AG20443 (cell line): Measurements from ENCODE around the gene LRBA.
"Not testable (repeated sequence)": the region's sequence is repeated elsewhere in the genome, so short reads cannot be mapped to it uniquely, and the experiment has no call there.

ENCODE experiments used
- DNase-seq: peaks from one replicate; pipeline ENCODE4 v3.0.0; 2012; ENCODE audit warnings: low spot score, mixed read lengths

LRBA gene

DNA sequence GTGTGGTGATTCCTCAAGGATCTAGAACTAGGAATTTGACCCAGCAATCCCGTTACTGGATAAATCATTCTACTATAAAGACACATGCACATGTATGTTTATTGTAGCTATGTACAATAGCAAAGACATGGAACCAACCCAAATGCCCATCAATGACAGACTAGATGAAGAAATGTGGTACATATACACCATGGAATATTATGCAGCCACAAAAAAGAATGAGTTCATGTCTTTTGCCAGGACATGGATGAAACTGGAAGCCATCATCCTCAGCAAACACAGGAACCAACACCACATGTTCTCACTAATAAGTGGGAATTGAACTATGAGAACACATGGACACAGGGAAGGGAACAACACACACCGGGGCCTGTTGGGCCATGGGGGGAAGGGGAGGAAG is 450.1 kb downstream of the LRBA start:
- DNase-seq = not testable (repeated sequence)

DNA sequence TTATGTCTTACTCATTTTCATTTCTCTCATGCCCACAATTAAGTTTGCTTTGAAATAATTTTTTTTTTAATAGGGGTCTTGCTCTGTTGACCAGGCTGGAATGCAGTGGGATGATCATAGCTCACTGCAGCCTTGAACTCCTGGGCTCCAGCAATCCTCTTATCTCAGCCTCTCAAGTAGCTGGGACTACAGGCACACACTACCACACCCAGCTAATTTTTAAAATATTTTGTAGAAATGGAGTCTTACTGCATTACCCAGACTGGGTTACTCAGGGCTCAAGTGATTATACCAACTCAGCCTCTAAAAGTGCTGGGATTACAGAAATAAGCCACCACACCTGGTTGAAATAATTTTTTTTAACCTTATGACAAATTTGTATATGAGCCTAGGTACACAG is 452.3 kb downstream of the LRBA start:
- DNase-seq = no peak

DNA sequence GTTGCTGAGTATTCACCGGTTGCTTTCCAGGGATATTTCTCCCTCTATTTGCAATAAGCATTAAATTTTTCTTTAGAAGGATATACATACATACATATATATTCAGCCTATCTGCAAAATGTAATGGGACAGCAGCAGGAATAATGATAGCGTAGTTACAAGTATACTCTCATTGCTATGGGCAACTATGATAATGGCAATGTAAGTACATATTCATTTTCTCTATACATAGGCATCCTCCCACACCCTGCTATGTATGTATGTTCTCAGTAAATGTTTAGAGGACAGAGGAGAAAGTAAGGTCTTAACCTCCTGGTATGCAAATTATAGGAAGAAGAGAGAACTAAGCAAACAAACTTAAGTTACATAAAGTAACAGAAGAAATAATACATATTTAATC is 452.8 kb downstream of the LRBA start:
- DNase-seq = no peak

DNA sequence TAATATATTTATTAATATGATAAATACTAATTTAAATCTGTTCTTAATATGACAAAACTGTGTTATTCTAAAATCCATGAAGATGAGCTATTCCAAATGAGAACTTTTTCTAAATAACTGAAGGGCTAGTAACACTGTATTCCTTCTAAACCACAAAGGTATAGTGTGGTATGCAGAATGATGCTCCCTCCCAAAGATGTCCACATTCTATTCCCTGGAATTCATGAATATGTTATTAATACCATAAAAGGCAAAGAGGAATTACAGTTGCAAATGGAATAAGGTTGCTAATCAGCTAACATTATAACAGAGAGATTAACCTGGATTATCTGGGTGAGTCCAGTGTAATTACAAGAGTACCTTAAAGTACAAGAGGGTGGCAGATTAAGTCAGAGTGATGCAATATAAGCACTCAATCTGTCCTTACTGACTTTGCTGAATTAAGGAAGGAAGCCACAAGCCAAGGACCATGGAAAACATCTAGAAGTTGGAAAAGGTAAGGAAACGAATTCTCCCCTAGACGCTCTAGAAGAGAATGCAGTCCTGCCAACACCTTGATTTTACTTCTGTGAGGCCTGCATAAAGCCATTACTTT is 453.8 kb downstream of the LRBA start:
- no peak for DNase-seq

DNA sequence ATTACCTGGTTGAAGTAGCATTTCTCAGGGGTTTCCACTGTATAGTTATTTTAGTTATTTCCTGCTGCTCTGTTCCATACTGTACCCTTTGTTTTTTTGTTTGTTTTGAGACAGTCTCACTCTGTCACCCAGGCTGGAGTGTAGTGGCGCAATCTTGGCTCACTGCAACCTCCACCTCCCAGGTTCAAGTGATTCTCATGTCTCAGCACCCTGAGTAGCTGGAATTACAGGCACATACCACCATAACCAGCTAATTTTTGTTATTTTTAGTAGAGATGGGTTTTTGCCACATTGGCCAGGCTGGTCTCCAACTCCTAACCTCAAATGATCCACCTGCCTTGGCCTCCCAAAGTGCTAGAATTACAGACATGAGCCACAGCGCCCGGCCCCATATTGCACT is 457.3 kb downstream of the LRBA start:
- DNase-seq = not testable (repeated sequence)

DNA sequence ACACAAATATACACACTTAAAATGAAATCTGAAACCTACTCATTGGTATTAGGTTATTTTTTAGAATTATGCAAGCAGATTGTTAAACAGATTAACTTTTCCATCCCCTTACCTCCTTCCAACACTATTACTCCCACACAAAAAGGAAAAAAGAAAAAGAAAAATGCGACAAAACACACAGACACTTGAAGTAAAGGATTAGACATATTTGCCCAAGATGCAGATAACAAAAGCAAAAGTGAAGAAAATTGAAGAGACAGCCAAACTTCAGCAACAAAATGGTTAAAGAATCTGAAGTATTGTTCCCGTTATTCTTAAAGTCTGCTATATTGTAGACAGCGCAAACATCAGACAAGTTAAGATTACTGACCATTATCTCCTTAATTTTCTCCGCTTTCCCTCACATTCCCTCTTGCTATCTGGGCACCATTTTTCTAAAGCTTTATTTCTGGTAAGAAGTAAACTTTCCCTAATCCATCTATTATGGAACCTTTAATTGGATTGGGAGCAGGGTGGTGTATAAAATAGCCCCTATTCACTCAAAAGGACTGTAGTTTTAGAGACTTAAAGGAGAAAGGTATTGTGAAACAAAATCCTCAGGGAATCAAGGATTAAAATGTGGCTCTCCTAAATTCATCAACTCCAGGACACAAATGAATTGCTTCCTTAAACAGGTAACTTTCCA is 467.8 kb downstream of the LRBA start:
- no peak for DNase-seq

DNA sequence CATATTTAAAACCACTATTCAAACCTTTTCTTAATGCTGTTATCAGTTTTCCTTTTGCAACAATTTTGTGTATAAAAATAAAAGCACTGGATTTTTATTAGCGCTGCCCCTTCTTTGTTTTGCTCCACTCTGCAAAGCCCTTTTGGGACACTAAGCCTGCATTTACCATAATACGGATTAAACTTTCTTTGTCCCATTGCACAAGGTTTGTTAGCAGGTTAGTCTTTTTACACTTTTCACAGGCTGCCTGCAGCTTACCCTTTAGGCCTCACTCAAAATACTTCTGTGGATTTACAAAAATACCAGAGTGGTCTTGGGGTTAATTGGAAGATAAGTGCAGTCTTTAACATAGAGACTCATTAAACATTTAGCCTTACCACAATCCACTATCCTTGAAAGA is 468.8 kb downstream of the LRBA start:
- DNase-seq = no peak

DNA sequence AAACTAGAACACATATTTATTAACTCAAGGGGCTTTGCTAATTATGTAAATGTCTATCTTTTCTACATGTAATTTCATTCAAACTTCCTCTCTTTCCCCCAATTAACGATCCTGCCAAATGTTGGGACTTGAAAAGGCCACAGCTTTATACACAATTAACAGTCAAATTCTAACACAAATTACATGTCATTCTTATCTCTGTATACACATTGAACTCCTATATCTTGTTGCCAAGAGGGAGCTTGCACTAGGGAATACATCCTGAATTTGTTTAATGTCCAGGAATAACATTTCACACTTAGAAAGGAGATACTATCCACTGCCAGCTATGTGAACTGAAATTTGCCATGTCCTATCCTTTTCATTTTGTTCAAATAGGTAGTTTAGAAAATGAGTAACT is 472.0 kb downstream of the LRBA start:
- no peak for DNase-seq

DNA sequence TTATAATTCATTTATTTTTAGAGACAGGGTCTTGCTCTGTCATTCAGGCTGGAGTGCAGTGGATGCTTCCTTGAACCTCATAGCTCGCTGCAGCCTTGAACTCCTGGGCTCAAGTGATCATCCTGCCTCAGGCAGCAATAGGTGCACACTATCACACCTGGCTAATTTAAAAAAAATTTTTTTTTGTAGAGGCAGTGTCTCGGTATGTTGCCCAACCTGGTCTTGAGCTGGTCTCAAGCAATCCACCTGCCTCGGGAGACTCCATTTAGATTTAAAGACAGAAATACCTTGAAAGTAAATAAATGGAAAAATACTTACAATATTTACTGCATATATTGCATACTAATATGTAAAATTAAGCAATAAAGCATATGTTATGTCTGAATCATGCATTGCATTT is 473.4 kb downstream of the LRBA start:
- no peak for DNase-seq

DNA sequence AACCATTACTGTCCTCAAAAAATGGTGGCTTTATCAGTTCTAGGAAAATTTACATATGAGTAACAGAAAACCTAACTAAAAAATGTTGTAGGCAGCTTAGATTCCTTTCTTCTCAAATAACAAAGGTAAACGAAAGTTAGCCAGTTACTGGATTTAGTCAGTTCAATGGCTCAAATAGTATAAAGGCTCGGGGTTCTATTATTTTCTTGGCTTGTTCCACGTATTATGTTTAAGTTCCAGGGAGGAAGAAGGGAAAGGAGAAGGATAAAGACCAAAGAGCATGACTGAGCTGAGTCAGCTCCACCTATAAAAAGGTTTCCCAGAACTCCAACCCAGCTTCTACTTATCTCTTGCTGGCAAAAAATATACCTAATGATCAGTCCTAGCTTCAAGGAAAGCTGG is 474.1 kb downstream of the LRBA start:
- no peak for DNase-seq

DNA sequence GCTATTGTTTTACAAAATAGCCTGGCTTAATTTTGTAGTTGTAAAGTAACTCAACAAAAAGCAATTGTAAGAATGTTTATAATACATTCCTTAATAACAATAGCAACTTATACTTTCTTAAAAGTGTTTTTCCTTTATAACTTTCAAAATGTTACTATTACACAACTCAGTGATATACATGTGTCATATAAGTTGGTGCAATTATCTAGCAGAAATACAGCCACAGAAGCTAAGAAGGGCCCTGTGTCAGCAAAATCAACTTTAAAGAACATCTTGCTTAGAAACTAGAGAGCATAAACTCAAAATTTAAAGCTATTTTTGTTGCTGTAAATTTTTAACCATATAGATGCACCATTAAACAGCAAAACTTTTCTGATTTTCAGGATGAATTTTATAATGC is 474.5 kb downstream of the LRBA start:
- DNase-seq = no peak

DNA sequence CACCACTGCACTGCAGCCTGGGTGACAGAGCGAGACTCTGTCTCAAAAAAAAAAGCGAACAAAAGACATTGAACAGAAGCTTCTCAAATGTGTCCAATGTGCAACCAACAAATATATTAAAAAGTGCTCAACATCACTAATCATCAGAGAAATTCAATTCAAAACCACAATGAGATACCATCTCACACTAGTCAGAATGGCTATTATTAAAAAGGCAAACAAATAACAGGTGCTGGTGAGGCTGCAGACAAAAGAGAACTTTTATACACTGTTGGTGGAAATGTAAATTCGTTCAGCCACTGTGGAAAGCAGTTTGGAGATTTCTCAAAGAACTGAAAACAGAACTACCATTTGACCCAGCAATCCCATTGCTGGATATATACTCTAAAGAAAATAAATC is 477.2 kb downstream of the LRBA start:
- DNase-seq = not testable (repeated sequence)

DNA sequence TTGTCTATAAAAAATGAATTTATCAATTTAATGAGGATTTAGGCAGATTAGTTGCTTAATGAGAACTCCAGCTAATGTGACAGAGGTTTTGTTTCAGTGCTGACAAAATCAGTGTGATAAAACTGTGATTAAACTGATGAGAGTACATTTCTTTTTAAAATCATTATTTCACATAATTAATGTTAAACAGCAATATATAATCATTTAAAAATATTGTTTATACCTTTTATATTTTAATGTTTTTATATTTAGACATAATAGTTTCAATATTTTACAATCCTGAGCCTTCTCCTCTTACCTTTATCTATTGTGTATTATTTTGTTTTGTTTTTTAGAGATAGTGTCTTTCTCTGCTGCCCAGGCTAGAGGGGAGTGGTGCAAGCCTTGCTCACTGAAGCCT is 480.3 kb downstream of the LRBA start:
- DNase-seq = no peak

DNA sequence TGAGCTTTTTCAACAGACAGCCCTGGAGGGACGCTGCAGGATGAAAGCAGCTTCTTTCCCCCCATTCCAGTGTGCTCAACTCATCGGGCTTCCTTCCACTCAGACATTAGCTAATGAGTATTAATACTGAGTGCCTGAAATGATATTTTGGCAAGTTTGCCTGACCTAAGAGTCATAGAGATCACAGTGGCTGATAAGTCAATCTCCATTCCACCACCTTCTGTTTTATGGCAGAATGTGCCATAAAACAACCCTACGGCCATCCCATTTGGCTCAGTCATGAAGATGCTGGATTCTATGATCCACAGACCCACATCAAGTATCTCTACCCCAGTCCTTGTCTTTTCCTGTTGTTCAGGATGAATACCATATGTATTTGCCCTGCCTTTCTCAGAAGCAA is 481.4 kb downstream of the LRBA start:
- no peak for DNase-seq

DNA sequence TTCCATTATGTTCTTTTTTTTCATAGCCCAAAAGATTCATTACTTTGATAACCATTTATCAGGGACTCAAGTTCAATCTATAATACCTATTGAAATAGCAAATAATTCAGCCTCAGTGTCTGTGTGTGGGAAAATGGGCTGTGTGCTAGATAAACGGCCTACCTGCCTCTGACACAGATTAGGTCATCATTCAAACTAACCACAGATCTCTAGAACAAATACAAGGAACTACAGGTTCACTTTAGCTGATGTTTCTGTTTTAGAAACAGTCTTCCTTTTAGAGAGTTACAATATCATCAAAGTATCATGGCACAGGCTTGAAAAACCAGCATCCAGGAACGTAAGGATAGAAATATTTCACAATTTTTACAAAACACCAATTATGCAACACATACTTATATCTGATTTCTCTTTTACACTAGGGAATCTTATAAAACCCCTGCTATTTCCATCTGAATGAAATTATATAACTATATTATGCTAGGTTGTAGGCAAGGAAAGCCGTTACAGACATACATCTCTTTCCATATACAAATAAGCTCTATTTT is 489.7 kb downstream of the LRBA start:
- DNase-seq = no peak

DNA sequence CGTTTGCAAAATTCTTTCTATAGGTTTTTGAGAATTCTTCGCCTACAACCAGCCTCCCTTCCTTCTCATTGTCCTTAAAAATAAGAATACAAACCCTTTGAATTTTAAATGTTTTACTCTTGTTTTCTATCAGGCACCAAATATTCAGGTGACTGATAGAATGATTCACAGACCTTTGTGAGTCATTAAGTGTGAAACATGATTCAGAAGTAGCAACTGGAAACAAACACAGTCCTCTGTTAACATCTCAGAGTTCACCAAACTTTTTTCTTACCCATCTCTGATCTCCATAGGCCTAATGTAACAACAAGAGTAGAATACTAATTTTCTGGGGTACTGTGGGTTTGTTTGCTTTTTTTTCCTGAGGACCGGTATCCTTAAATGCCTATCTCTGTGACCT is 496.5 kb downstream of the LRBA start:
- peak; percentile 11 for DNase-seq

DNA sequence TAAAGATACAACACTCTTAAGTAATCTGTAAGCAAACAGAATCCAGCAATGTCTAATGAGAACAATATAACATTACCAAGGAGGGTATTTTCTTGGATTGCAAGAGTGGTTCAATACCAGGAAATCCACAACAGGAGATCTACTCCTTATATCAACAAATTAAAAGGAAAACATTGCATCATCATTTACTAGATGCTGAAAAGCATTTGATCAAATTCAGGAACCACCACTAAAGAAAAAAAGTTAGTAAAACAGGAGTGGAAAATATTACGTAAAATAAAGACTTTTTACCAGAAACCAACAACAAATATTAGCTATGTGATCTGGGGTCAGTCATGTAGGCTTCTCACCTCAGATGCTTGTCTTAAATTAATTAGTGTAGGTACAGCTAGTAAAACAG is 499.9 kb downstream of the LRBA start:
- no peak for DNase-seq

DNA sequence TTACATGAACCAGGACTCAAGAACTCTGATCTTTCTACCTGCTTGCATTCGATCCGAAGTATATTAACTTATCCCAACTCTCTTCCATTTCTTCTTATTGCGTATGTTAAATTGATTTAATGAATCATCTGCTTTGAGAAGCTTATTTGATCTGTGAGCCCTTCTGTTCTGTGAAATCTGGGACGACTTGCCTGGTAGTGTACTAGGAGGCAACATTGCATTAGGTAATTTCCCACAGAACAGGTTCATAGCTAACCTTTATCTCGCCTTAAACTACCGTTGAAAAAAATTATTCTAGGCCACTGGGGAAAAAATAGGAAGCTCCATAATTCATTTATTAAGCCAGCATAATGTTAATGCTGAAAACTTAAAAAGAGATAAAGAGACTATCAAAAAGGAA is 500.4 kb downstream of the LRBA start:
- DNase-seq = no peak

DNA sequence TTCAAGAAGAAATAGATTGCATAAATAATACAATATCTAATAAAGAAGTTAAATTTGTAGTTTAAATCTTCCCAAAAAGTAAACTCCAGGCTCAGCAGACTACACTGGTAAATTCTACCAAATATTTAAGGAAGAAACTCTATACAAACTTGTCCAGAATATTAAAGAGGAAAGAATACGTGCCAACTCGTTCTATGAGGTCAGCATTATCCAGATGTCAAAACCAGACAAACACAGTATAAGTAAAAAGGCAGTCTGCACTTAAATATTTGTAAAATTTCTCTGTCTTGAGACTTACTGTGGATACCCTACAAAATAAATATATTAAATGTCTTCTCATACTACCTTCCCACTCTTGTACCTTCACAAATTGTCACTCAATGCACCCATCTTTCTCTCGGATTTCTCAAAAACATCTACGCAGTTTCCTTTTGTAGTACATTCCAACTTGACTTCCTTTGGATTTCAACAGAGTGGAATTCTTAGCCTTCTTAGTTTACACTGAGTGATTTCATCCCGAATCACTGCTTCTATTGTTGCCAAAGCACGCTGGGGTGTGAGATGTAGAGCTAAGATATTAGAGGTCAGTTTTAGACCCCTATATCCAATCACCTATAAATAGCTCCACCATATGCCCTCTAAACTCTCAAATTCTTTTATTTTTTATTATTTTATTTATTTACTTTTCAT is 504.8 kb downstream of the LRBA start:
- DNase-seq = peak; percentile 65

DNA sequence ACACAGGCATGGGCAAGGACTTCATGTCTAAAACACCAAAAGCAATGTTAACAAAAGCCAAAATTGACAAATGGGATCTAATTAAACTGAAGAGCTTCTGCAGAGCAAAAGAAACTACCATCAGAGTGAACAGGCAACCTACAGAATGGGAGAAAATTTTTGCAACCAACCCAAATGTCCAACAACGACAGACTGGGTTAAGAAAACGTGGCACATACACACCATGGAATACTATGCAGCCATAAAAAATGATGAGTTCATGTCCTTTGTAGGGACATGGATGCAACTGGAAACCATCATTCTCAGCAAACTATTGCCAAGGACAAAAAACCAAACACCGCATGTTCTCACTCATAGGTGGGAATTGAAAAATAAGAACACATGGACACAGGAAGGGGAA is 507.4 kb downstream of the LRBA start:
- DNase-seq = not testable (repeated sequence)

DNA sequence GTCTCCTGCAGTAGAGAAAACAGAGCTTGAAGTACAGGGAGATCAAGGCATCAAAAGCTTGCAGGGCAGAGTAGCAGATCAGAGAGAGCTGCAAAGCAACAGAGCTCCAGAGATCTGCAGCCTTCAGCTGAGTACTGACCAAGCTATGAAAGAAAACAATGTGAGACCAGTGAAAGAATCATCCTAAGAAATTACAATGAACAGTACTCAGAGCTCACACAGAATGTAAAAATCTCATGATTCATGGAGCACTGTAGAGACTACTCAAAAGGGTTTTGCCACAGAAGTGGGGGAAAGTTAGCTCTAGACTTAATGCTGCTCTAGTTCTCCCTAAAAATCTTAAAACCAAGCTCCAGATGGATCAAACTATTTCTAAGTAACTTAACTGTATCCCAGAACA is 513.1 kb downstream of the LRBA start:
- DNase-seq = peak; percentile 30

DNA sequence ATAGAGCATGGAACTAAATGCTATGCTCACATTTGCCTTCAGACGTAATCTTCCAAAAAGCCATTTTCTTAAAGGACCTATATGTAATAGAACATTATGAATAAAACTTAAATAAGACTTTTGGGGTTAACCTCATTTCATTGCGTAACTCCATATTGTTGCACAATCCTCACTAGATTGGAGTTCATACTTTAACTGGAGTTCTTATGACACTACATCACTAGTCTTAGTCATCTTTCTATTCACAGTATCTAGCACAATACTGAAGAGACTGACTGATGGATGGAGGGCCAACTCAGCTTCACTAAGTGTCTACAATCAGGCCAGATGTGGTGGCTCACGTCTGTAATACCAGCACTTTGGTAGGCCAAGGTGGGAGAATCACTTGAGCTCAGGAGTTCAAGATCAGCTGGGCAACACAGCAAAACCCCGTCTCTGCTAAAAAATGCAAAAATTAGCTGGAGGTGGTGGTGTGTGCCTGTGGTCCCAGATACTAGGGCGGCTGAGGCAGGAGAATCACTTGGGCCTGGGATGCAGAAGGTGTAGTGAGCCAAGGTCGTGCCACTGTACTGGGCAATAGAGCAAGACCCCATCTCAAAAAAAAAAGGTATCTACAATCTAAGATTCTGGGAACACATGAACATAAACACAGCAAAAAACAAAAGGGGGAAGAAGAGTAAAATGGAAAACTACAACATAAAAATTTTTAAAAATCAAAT is 513.9 kb downstream of the LRBA start:
- DNase-seq = peak; percentile 65

DNA sequence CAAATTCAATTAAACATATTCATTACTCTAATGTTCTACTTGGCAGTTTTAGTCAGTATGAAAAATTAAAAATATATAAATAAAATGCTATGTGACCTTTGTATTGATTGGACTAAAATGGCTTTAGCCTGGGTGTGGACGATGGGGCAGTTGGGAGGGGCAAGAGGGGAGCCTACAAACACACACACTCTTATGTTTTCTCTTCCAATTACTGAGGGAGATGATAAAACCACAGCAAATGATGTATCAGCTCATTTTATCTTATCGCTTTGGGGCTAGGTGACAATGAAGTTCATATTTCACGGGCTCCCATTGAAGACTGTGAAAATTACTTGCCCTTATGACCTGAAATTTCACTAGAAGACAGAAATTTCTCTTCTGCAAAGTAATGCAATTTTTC is 517.5 kb downstream of the LRBA start:
- no peak for DNase-seq
